Thyroid gland (tissue), 4 donors: ENCODE results near the gene TMEM151B.

Source experiments
- POLR2A ChIP-seq, 2 donors: fragments of 450-650 bp; IDR thresholded peaks; one replicate each; pipeline ENCODE4 v1.6.1; 2017; ENCODE audit warnings: antibody characterized with exemption in 2 of 2, mild to moderate bottlenecking in 2 of 2, moderate library complexity in 1 of 2
- TF ChIP-seq, protein P1 (sequence below), 6 experiments: fragments of 200-600 bp in 3 of 6; fragments of 450-650 bp in 3 of 6; sonication (generic) in 3 of 6; IDR thresholded peaks; one replicate each; pipeline ENCODE4 v1.5.1; 2016 to 2019; ENCODE audit warnings: antibody characterized with exemption in 6 of 6, mild to moderate bottlenecking in 2 of 6, inconsistent platforms in 1 of 6, moderate library complexity in 1 of 6

DNA sequence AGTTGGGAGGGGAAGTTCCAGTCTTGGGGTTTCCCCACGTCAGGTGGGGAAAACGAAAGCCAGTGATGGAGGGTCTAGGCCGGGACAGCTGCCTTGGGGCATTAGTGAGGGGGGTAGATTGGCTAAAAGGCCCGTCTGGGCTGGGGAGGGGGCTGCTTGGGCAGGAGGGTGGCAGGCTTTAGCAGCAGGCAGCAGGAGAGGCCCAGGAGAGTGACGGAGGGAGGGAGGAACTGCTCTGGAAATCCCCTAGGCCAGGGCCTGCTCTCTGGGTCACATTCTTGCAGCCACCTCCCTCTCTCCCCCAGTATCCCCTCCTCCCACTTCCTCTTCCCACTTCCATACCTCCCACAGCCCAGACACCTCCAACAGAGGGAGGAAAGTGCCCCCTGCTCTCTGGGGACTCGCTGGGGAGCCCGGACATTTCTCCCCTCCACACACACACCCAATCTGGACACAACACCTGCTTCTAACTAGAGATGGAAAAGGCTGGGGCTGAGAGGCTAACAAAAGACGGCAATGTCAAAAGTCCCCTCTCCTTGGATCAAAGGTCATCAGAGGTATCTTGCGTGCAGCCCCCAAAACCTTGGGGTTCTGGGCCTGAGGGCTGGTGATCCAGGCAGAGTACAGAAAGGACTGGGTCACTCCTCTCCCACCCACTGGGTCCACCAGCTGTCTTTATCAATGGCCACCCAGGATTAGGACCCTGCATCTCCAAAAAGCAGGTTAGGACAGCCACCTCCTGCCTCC, 6.7 kb upstream of the TMEM151B start:
- TF ChIP-seq, protein P1, sequence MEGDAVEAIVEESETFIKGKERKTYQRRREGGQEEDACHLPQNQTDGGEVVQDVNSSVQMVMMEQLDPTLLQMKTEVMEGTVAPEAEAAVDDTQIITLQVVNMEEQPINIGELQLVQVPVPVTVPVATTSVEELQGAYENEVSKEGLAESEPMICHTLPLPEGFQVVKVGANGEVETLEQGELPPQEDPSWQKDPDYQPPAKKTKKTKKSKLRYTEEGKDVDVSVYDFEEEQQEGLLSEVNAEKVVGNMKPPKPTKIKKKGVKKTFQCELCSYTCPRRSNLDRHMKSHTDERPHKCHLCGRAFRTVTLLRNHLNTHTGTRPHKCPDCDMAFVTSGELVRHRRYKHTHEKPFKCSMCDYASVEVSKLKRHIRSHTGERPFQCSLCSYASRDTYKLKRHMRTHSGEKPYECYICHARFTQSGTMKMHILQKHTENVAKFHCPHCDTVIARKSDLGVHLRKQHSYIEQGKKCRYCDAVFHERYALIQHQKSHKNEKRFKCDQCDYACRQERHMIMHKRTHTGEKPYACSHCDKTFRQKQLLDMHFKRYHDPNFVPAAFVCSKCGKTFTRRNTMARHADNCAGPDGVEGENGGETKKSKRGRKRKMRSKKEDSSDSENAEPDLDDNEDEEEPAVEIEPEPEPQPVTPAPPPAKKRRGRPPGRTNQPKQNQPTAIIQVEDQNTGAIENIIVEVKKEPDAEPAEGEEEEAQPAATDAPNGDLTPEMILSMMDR (IDR thresholded peaks at IDR 0.05) = no peak
- no peak for TF ChIP-seq POLR2A (IDR thresholded peaks at IDR 0.05)
